GM10847 (cell line): Measurements from ENCODE around the gene DCP1B.

Source experiments
- POLR2A ChIP-seq: IDR thresholded peaks from 2 replicates; pipeline ENCODE4 v1.6.1; 2011; ENCODE audit not compliant: insufficient read length; ENCODE audit errors: extremely low read depth

DCP1B gene

GRCh38 chr12:1914114-1914911 lies 89.9 kb downstream of the DCP1B start:
- TF ChIP-seq POLR2A: no peak

GRCh38 chr12:1913377-1914113 lies 90.7 kb downstream of the DCP1B start:
- TF ChIP-seq POLR2A: no peak

- TF ChIP-seq POLR2A: no peak
Measured at GRCh38 chr12:1912580-1913376, 91.5 kb downstream of the DCP1B start.

GRCh38 chr12:1911598-1912575 lies 92.4 kb downstream of the DCP1B start:
- no peak for TF ChIP-seq POLR2A

- no peak for TF ChIP-seq POLR2A
Measured at GRCh38 chr12:1910468-1910867, 93.8 kb downstream of the DCP1B start.

- TF ChIP-seq POLR2A: no peak
Measured at GRCh38 chr12:1908758-1909157, 95.5 kb downstream of the DCP1B start.

GRCh38 chr12:1907652-1908611 lies 96.3 kb downstream of the DCP1B start:
- no peak for TF ChIP-seq POLR2A

GRCh38 chr12:1906579-1906978 lies 97.7 kb downstream of the DCP1B start:
- no peak for TF ChIP-seq POLR2A

GRCh38 chr12:1904875-1905274 lies 99.4 kb downstream of the DCP1B start:
- TF ChIP-seq POLR2A: no peak

- TF ChIP-seq POLR2A: no peak
Measured at GRCh38 chr12:1896964-1897363, 107.3 kb downstream of the DCP1B start.
